SK-N-SH treated with all-trans-retinoic acid at 6 μM for 48 hours (cell line): ENCODE results near the gene ADK.

Experiments
- ARNTL ChIP-seq: fragments of 450-650 bp; formaldehyde crosslinking; IDR thresholded peaks from 2 replicates; pipeline ENCODE4 v1.5.0; 2020; ENCODE audit warnings: low read depth, mild to moderate bottlenecking, moderate library complexity, borderline replicate concordance
- ISL1 ChIP-seq: fragments of 250-450 bp; sonication (Bioruptor Pico); IDR thresholded peaks from 2 replicates; pipeline ENCODE4 v2.1.2; 2022; ENCODE audit warnings: mild to moderate bottlenecking, moderate library complexity
- POU6F1 ChIP-seq: fragments of 250-450 bp; sonication (Bioruptor Pico); IDR thresholded peaks from 2 replicates; pipeline ENCODE4 v1.8.0; 2021; ENCODE audit warnings: low read depth, mild to moderate bottlenecking, moderate library complexity, borderline replicate concordance
- PPARA ChIP-seq: fragments of 250-450 bp; sonication (Bioruptor Pico); IDR thresholded peaks from 2 replicates; pipeline ENCODE4 v1.5.0; 2020; ENCODE audit warnings: mild to moderate bottlenecking, borderline replicate concordance
- RARB ChIP-seq: fragments of 250-450 bp; sonication (Bioruptor Pico); IDR thresholded peaks from 2 replicates; pipeline ENCODE4 v1.8.0; 2021; ENCODE audit warnings: mild to moderate bottlenecking, moderate library complexity
- ZC3H10 ChIP-seq: fragments of 250-450 bp; sonication (Bioruptor Pico); IDR thresholded peaks from 2 replicates; pipeline ENCODE4 v1.5.1; 2021; ENCODE audit warnings: mild to moderate bottlenecking, moderate library complexity
- ZNF8 ChIP-seq: fragments of 450-650 bp; formaldehyde crosslinking; IDR thresholded peaks from 2 replicates; pipeline ENCODE4 v1.5.0; 2020; ENCODE audit warnings: mild to moderate bottlenecking, moderate library complexity
- TF ChIP-seq, protein P1 (sequence below): fragments of 250-450 bp; sonication (Bioruptor Pico); IDR thresholded peaks from 2 replicates; pipeline ENCODE4 v1.5.0; 2020; ENCODE audit warnings: mild to moderate bottlenecking, moderate library complexity
- TF ChIP-seq, protein P2 (sequence below): fragments of 250-450 bp; sonication (Bioruptor Pico); IDR thresholded peaks from 2 replicates; pipeline ENCODE4 v1.8.0; 2020; ENCODE audit warnings: mild to moderate bottlenecking, moderate library complexity, borderline replicate concordance
- TF ChIP-seq, protein P3 (sequence below): fragments of 250-450 bp; sonication (Bioruptor Pico); IDR thresholded peaks from 2 replicates; pipeline ENCODE4 v1.5.1; 2020; ENCODE audit warnings: low read depth, mild to moderate bottlenecking, moderate library complexity

DNA sequence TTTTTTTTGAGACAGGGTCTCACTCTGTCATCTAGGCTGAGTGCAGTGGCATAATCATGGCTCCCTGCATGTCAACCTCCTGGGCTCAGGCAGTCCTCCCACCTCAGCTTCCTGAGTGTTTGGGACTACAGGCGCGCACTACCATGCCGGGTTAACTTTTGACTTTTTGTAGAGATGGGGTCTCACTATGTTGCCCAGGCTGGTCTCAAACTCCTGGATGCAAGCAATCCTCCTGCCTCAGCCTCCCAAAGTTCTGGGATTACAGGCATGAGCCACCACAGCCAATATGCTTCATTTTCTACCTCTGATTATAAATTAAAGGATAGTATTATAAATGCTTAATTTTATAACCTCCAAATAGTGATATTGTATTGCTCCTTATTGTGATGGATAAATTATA is 121.3 kb downstream of the ADK start:
- TF ChIP-seq ZC3H10 (CRISPR knock-in tag) (no peak), ISL1 (CRISPR knock-in tag) (no peak), ZNF8 (CRISPR knock-in tag) (no peak), RARB (CRISPR knock-in tag) (no peak), POU6F1 (no peak), PPARA (CRISPR knock-in tag) (no peak), ARNTL (CRISPR knock-in tag) (no peak)
- TF ChIP-seq, protein P1, sequence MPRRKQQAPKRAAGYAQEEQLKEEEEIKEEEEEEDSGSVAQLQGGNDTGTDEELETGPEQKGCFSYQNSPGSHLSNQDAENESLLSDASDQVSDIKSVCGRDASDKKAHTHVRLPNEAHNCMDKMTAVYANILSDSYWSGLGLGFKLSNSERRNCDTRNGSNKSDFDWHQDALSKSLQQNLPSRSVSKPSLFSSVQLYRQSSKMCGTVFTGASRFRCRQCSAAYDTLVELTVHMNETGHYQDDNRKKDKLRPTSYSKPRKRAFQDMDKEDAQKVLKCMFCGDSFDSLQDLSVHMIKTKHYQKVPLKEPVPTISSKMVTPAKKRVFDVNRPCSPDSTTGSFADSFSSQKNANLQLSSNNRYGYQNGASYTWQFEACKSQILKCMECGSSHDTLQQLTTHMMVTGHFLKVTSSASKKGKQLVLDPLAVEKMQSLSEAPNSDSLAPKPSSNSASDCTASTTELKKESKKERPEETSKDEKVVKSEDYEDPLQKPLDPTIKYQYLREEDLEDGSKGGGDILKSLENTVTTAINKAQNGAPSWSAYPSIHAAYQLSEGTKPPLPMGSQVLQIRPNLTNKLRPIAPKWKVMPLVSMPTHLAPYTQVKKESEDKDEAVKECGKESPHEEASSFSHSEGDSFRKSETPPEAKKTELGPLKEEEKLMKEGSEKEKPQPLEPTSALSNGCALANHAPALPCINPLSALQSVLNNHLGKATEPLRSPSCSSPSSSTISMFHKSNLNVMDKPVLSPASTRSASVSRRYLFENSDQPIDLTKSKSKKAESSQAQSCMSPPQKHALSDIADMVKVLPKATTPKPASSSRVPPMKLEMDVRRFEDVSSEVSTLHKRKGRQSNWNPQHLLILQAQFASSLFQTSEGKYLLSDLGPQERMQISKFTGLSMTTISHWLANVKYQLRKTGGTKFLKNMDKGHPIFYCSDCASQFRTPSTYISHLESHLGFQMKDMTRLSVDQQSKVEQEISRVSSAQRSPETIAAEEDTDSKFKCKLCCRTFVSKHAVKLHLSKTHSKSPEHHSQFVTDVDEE (CRISPR knock-in tag) = no peak
- TF ChIP-seq, protein P2, sequence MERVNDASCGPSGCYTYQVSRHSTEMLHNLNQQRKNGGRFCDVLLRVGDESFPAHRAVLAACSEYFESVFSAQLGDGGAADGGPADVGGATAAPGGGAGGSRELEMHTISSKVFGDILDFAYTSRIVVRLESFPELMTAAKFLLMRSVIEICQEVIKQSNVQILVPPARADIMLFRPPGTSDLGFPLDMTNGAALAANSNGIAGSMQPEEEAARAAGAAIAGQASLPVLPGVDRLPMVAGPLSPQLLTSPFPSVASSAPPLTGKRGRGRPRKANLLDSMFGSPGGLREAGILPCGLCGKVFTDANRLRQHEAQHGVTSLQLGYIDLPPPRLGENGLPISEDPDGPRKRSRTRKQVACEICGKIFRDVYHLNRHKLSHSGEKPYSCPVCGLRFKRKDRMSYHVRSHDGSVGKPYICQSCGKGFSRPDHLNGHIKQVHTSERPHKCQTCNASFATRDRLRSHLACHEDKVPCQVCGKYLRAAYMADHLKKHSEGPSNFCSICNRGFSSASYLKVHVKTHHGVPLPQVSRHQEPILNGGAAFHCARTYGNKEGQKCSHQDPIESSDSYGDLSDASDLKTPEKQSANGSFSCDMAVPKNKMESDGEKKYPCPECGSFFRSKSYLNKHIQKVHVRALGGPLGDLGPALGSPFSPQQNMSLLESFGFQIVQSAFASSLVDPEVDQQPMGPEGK (CRISPR knock-in tag) = no peak
- TF ChIP-seq, protein P3, sequence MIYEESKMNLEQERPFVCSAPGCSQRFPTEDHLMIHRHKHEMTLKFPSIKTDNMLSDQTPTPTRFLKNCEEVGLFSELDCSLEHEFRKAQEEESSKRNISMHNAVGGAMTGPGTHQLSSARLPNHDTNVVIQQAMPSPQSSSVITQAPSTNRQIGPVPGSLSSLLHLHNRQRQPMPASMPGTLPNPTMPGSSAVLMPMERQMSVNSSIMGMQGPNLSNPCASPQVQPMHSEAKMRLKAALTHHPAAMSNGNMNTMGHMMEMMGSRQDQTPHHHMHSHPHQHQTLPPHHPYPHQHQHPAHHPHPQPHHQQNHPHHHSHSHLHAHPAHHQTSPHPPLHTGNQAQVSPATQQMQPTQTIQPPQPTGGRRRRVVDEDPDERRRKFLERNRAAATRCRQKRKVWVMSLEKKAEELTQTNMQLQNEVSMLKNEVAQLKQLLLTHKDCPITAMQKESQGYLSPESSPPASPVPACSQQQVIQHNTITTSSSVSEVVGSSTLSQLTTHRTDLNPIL (CRISPR knock-in tag) = no peak
